CD4-positive, alpha-beta T cell (primary cell): ENCODE measurements around the gene HTT-AS. TPM values are rescaled to one million over a fixed set of nuclear protein-coding genes. Genes with fewer than 3 reads are reported as not detected.

Experiments used
- ATAC-seq: fragments of 200-7000 bp; cut with Tn5 transposase; one replicate; pipeline ENCODE4 v1.10.0; 2022; ENCODE audit warnings: mild to moderate bottlenecking; ENCODE audit not compliant: poor library complexity
- CTCF ChIA-PET: fragments of 350-600 bp; sonication (Branson Sonifier 250); formaldehyde crosslinking; loops from one replicate; lab custom pipeline; 2021; ENCODE audit warnings: antibody characterized with exemption, inconsistent platforms; lab: Charles Lee
- POLR2A ChIA-PET: fragments of 350-600 bp; sonication (Branson Sonifier 250); formaldehyde crosslinking; loops from one replicate; lab custom pipeline; 2021; ENCODE audit warnings: antibody characterized with exemption, inconsistent platforms; lab: Charles Lee
- DNase-seq, 14 experiments: peaks; one replicate each; pipeline ENCODE4 v3.0.0-alpha.2; 2013 to 2020; ENCODE audit warnings: mixed read lengths in 2 of 14
- H3K27ac ChIP-seq, 2 donors: one replicate each; pipeline versions ENCODE4 v1.5.1 to v1.7.0; 2013; ENCODE audit warnings: low read length in 2 of 2, low read depth in 1 of 2, mild to moderate bottlenecking in 1 of 2
- H3K27me3 ChIP-seq, 2 experiments: 1 replicate in 1 of 2; 2 replicates in 1 of 2; pipeline versions ENCODE4 v1.6.1 to v1.7.0; 2013; ENCODE audit warnings: low read length in 2 of 2, control low read depth in 1 of 2, mild to moderate bottlenecking in 1 of 2, moderate library complexity in 1 of 2; ENCODE audit not compliant: insufficient read depth in 2 of 2, control insufficient read depth in 1 of 2
- H3K36me3 ChIP-seq: one replicate; pipeline ENCODE4 v1.6.1; 2013; ENCODE audit warnings: low read length, control low read depth; ENCODE audit not compliant: insufficient read depth
- H3K4me1 ChIP-seq: one replicate; pipeline ENCODE4 v1.6.1; 2013; ENCODE audit warnings: low read length, control low read depth; ENCODE audit not compliant: insufficient read depth
- H3K4me3 ChIP-seq: one replicate; pipeline ENCODE4 v1.5.1; 2013; ENCODE audit warnings: mild to moderate bottlenecking, low read length, moderate library complexity
- H3K9me3 ChIP-seq, 2 experiments: 1 replicate in 1 of 2; 2 replicates in 1 of 2; pipeline versions ENCODE4 v1.6.1 to v1.7.0; 2013; ENCODE audit warnings: low read length in 2 of 2, mild to moderate bottlenecking in 2 of 2, control low read depth in 1 of 2, moderate library complexity in 1 of 2; ENCODE audit not compliant: control insufficient read depth in 1 of 2, insufficient read depth in 1 of 2
- H3K27ac Mint-ChIP-seq: one replicate; pipeline ENCODE4 v1.8.0; 2020; ENCODE audit warnings: mixed read lengths
- H3K27me3 Mint-ChIP-seq: one replicate; pipeline ENCODE4 v1.8.0; 2021; ENCODE audit warnings: mixed read lengths
- H3K36me3 Mint-ChIP-seq: one replicate; pipeline ENCODE4 v1.8.0; 2021; ENCODE audit warnings: low read depth, mixed read lengths
- H3K4me1 Mint-ChIP-seq: one replicate; pipeline ENCODE4 v1.8.0; 2021; ENCODE audit warnings: low read depth, mixed read lengths
- H3K4me3 Mint-ChIP-seq: one replicate; pipeline ENCODE4 v1.8.0; 2020; ENCODE audit warnings: mild to moderate bottlenecking, mixed read lengths
- H3K9me3 Mint-ChIP-seq: one replicate; pipeline ENCODE4 v1.8.0; 2020; ENCODE audit warnings: mixed read lengths
- CTCF ChIP-seq: fragments of 200-600 bp; IDR thresholded peaks from one replicate; pipeline ENCODE4 v1.8.0; 2022; ENCODE audit warnings: antibody characterized with exemption, mild to moderate bottlenecking
- intact Hi-C, 2 experiments: fragments of 100-400 bp; cut with DNase I in 1 of 2; cut with micrococcal nuclease in 1 of 2; formaldehyde crosslinking; loops; one replicate each; pipeline versions ENCODE4 v1.15.1 to v1.9.0; 2023 to 2025; cut with DNase I, micrococcal nuclease
- total RNA-seq, 174 experiments: library from RNA in 2 of 174; stranded (reverse) in 2 of 174; gene quantifications; one replicate each; pipeline ENCODE4 v1.2.3 and lab custom pipeline; 2021 to 2026

The HTT-AS gene
- total RNA-seq, 2 experiments from 2014 or later = not detected

- Histone ChIP-seq H3K4me3 (no peak overlapping the region), H3K36me3 (peaks cover 76% of the 10 kb centered on the region), H3K4me1 (peaks cover 6% of the 10 kb centered on the region), H3K27ac (no peak overlapping the region), H3K27me3 (no peaks in the 10 kb centered on the region), H3K9me3 (no peaks in the 10 kb centered on the region)
- H3K4me3 Mint-ChIP-seq = no peak overlapping the region
- intact Hi-C loops = no loop called here
- H3K4me1 Mint-ChIP-seq = peaks cover 14% of the 10 kb centered on the region
- H3K27ac Mint-ChIP-seq = no peak overlapping the region
- no peak for TF ChIP-seq CTCF
- H3K9me3 Mint-ChIP-seq = no peaks in the 10 kb centered on the region
- ATAC-seq (no peak), DNase-seq (no peak)
- ChIA-PET CTCF (interaction anchor here (0.6 kb wide), 1 partner anchor 896 kb away, joined by 3 read pairs; no protein-coding TSS in a partner anchor), POLR2A (no interaction called here)
- no peaks in the 10 kb centered on the region for H3K27me3 Mint-ChIP-seq
- H3K36me3 Mint-ChIP-seq = peaks cover 94% of the 10 kb centered on the region
These were observed 44.0 kb upstream of the HTT-AS start for GRCh38 chr4:3118312-3118711.

GRCh38 chr4:3116955-3117354 is 42.6 kb upstream of the HTT-AS start:
- Histone ChIP-seq H3K9me3 (no peaks in the 10 kb centered on the region), H3K4me1 (peaks cover 3% of the 10 kb centered on the region), H3K36me3 (peaks cover 77% of the 10 kb centered on the region), H3K4me3 (no peak overlapping the region), H3K27me3 (no peaks in the 10 kb centered on the region), H3K27ac (no peak overlapping the region)
- H3K36me3 Mint-ChIP-seq = peaks cover 96% of the 10 kb centered on the region
- ATAC-seq (no peak), DNase-seq (no peak)
- peaks cover 2% of the 10 kb centered on the region for H3K4me1 Mint-ChIP-seq
- ChIA-PET CTCF (interaction anchor here (1.0 kb wide), 1 partner anchor 10 kb away, joined by 3 read pairs; no protein-coding TSS in a partner anchor), POLR2A (no interaction called here)
- no peaks in the 10 kb centered on the region for H3K9me3 Mint-ChIP-seq
- intact Hi-C loops = no loop called here
- no peak overlapping the region for H3K4me3 Mint-ChIP-seq
- no peak for TF ChIP-seq CTCF
- H3K27ac Mint-ChIP-seq = no peak overlapping the region
- no peaks in the 10 kb centered on the region for H3K27me3 Mint-ChIP-seq

- no peaks in the 10 kb centered on the region for H3K4me1 ChIP-seq
- CTCF ChIA-PET = no interaction called here
- Mint-ChIP-seq H3K36me3 (peaks cover 100% of the 10 kb centered on the region), H3K27me3 (no peaks in the 10 kb centered on the region), H3K4me1 (no peaks in the 10 kb centered on the region), H3K27ac (no peak overlapping the region), H3K4me3 (no peak overlapping the region), H3K9me3 (no peaks in the 10 kb centered on the region)
- peaks cover 73% of the 10 kb centered on the region for H3K36me3 ChIP-seq
- DNase-seq (no peak), ATAC-seq (no peak)
- no peaks in the 10 kb centered on the region for H3K27me3 ChIP-seq
- intact Hi-C loops = no loop called here
- H3K4me3 ChIP-seq = no peak overlapping the region
- POLR2A ChIA-PET = no interaction called here
- no peaks in the 10 kb centered on the region for H3K9me3 ChIP-seq
- no peak overlapping the region for H3K27ac ChIP-seq
- TF ChIP-seq CTCF = no peak
These were observed 41.4 kb upstream of the HTT-AS start for GRCh38 chr4:3115637-3116270.
